T follicular helper cell (primary cell): ENCODE results near the gene GLP1R.

Experiments
- DNase-seq: peaks from one replicate; pipeline ENCODE4 v3.0.0-alpha.2; 2020; ENCODE audit warnings: low read depth

GLP1R gene

DNA sequence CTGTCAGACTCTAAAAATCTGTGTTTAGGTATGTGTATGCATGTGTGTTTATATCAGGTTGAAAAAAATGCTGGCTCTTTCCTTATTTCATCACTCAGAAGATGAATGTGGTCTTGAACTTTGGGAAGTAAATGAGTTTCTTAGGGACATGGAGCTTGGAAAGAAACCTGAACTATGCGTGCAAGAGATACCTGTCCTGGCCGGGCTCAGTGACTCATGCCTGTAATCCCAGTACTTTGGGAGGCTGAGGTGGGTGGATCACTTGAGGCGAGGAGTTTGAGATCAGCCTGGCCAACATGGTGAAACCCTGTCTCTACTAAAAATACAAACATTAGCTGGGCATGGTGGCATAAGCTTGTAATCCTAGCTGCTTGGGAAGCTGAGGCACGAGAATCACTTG is 4.4 kb upstream of the GLP1R start:
- no peak for DNase-seq

DNA sequence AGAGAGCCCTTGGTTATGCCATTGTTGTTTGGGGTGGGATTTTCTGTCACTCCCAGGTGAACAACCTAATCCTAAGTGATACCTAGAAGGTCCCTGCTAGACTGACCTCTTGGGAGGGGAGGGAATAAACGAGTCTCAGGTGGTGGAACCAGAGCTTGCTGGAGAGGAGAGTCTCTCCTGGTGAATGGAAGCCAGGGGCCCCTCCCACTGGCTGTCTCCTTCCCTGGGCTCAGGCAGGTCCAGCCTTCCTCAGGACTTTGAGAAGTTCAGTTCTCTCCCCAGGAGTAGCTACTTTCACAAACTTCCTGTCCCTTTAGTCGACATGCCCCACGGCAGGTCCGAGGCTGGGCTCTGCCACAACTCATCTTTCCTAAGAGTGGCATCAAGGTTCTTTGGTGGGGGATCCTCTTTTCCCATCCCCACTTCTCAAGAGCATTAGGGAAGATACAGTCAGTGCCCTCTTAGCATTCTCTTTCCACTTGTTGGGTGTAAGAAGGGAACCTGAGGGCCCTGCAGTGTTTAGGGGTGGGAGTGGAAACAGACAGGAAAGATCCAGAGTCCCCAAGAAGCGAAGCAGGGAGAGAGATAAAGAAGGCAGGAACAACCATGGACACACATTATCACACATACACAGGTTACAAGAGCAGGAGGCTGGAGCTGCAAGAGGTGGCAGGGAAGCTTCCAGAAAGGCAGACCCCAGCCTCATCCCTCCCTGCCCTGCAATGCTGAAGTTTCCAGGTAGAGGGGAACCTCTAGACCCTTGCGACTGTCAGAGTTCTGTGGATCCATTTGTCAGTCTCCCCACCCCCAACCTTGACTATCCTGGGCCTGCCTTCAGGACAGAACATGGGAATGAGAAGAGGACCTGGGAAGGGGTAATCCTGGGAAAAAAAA is 900 bp upstream of the GLP1R start:
- DNase-seq, result no peak

DNA sequence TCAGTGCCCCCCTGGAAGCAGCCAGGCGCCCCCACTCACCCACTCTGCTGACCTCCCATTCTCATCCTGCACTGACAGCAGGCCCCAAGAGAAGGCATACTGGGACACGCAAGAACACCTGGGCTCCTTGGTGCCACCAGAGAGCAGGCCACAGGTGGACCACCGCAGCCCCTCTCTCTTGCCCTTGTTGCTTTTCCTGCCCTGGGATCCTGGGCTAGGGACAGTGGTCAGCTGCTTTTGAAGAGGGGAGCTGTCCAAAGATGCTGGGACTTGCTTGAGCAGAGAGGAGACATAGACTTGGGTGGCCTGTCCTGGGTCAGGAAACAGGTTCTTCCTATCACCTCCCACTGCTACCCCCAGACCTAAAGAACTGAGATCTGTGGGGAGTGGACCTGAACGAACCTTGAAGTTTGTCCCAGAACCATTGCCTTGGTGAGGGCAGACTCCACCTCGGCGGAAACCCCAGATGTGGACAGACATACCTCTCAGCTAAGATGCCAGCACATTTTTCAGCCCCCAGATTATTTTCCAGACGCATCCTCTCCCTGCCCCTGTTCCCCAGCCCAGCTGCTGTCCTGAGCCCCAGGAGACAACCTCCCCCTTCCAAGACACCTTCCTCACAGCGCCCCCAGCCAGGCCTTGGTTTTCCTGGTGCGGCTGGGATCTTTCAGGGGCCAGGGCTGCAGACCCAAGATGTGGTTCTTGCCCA is 1.1 kb downstream of the GLP1R start:
- DNase-seq, result no peak

DNA sequence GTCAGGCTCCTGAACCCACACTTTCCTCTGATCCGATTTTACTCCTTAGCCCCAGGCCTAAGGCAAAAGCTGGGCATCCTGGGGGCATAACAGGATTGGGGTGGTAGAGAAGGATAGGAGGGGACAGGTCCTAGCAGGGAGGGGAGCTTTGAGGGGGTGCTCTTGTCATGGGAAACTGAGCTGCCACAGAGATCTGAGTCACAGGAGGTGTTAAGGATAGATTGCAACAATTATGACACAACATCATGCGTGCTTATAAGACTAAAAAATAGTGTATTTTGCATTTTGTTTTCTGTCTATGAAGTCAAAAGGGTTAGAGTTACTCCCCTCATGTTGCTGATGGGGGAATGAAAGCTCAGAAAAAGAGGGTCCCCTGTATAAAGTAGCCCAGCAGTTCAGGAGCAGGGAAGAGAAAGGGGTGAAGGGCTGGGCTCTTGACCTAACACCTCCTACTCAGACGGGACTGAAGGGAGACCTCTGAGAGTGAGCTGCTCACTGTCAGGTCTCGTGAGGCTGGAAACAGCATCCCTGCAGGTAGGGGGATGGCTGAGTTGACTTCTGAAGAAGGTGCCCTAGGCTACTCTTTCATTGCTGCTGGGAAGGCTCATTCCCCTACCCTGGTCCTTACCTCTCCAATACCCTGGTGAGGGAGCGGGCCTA is 2.0 kb downstream of the GLP1R start:
- no peak for DNase-seq

DNA sequence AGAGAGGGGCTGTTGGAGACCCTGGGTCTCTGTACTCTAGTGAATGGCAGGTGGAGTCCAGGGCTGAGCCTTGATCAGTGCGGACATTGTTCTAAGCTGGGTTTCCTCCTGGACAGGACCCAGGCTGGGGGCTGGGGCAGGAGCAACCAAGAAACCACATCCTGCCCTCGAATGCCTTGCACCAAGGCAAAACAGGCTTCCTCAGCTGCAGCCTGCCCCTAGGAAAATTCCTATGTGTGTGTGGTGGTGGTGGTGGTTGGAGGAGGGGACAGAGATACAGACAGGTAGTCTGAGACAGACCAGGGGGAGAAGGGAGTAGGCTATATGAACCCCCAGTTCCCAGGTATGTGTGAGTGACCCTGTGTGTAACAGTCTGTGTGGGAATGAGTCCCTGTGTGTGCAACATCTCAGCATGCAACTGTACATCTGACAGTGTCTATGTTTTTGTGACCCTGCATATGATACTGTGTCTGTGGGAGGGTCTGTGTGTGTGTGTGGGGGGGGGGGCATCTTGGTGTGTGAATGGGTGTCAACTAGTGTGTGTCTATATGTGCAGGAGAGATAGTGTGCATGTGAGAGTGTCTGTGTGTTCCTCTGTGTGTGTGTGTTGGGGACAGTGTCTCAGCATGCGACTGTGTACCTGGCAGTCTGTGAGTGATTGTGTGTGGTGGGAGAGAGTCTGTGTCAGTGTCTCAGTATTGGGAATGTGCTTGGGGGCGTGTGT is 3.0 kb downstream of the GLP1R start:
- DNase-seq, result no peak

DNA sequence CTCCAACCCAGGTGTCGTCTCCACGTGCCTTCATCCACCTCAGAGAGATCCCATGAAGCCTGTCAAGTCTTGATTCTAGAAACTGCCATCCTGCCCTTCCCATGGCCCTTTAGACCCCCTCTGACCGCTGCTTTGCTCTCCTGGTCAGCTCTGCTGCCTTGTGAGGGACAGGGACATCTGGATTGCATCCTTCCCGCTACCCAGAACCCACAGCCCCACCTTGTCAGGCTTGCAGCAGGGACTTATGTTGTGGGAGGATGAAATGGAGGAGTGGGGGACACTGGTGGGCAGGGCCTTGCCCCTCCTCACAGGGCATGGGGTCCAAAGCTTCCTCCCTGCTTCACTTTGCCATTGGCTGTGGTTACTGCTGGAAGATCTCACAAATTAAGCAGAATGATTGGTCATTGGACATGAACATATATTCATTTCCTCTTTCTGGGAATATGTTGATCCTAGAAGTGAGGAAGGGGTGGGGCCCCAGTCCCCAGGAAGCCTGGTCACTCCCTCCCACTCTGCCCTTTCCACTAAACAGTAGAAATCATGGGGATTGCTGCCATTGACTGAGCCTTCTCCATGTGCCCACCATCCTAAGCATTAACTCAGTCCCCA is 4.5 kb downstream of the GLP1R start:
- DNase-seq, result no peak

DNA sequence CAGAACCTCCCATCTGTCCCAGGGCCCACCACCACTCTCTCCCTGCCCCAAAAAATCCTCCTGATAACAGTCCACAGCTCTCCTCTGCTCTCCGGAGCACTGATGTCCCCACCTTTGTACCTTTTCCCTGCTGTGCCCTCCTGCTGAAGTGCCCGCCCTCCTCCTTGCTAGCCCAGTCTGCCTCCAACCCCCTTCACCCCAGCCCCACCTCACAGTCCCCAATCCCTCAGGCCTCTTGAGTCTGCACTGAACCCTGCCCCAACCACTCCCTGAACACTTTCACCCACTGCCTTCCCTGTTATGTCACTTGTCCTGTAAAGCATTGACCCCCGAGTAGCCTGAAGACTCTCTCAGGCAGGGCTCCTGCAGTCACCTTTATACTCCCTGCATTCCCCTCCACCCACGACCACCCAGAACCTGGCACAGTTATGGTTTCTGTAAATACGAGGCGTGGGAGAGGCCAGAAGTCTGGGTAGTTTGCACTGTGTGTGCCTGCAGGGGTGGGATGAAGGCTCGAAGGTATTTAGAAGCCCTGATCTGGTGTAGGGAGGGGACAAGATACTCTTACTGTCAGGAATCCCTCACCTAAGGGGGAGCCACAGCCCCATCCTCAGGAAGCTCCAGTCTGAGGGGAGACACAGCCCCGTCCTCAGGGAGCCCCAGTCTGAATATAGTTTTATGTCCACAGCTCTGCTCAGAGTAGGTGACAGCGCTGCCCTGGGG is 5.4 kb downstream of the GLP1R start:
- DNase-seq, result no peak

DNA sequence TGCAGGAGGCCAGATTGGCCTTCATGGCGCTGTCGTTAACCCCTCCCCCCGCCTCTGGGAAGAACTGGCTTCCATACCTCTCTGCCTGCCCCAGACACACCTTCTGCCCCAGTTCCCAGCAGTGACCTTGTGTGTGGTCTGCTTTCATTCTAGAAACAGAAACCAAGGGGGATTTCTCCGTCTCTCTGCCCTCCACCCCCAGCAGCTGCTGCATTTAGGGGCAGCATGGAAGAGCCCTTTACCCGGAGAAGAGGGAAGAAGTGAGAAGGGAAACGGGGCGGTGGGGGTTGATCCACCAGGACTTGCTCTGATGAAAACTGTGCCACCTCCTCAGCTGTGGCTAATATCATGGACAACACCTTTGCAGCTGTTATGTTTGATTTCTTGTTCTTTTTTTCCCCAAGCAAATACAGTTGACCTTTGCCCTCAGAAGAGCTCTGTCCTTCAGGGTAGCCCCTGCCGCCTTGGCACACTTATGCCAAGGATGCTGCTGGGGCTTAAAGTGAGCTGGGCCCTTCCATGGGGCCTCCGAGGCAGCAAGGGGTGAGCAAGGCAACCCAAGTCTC is 6.1 kb downstream of the GLP1R start:
- no peak for DNase-seq

DNA sequence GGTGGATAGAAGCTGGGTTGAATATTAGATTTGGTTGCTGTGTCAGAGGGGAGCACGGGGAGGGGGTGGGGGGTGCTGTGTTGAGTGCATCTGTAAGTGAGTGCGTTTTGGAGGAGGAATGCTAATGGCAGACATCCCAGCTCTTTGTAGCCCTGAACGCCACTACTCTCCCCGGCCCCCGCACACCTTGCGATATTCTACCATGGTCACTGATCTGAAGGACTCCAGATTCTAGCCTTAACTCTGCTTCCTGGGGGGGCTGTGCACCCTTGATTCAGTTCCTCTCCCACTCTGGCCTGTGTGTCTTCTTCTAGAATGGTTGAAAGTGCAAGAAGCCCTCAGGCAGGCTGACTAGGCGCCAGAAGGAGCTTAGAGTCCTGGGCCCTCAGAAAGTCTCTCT is 7.1 kb downstream of the GLP1R start:
- no peak for DNase-seq

DNA sequence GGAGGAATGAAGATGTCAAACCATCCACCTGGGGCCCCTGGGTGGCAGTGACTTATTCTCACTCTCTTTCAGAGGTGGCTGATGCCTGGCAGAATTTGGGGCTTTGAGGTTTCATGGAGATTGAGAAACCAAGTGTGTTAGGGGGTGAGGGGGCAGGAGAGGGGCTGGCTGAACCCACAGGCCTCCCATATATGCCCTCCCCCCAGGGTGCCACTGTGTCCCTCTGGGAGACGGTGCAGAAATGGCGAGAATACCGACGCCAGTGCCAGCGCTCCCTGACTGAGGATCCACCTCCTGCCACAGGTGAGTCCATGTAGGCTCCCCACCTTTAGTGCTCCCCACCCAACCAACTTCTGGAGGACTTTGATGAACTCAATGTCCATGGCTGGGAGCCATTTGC is 7.6 kb downstream of the GLP1R start:
- no peak for DNase-seq

DNA sequence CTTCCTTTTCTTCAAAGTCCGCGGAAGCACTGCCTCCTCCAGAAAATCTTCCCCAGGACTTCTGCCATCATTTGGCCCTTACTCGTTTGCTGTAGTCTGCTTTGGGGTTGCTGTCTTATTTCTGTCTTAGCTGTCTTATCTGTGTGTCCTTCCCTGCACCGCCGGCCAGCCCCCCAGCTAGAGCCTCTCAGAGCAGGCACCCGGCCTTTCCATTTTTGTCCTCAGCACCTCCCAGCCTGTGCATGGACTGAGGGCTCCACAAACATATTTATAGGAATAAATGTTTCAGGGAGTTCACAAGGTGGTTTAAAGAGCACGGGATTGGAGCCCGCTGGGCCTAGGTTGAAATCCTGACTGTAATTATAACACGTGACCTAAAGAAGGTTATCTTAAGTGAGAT is 8.1 kb downstream of the GLP1R start:
- DNase-seq, result no peak

DNA sequence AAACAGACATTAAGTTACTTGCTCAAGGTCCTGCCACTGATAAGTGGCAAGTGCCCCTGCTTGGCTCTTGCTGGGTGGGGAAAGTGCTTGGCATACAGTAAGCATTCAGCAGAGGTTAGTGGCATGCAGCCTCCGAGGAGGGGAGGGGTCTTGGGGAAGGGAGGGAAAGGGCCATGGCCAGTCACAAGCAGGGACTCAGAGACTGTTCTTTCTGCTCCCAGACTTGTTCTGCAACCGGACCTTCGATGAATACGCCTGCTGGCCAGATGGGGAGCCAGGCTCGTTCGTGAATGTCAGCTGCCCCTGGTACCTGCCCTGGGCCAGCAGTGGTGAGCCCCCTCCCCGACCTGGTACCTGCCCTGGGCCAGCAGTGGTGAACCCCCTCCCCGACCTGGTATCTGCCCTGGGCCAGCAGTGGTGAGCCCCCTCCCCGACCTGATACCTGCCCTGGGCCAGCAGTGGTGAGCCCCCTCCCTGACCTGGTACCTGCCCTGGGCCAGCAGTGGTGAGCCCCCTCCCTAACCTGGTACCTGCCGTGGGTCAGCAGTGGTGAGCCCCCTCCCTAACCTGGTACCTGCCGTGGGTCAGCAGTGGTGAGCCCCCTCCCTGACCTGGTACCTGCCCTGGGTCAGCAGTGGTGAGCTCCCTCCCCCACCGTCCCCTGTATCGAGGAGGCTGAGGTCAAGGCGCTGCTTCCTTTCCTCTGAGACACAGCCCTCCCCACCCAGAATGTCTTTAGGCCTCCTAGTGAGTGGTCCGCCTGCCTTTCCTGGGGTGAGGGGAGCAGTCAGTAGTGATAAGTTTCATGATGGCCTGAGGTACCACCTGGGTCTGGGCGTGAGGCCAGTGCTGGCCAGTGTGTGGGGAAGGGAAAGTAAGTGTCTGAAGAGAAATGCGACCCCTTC is 8.9 kb downstream of the GLP1R start:
- DNase-seq, result no peak

DNA sequence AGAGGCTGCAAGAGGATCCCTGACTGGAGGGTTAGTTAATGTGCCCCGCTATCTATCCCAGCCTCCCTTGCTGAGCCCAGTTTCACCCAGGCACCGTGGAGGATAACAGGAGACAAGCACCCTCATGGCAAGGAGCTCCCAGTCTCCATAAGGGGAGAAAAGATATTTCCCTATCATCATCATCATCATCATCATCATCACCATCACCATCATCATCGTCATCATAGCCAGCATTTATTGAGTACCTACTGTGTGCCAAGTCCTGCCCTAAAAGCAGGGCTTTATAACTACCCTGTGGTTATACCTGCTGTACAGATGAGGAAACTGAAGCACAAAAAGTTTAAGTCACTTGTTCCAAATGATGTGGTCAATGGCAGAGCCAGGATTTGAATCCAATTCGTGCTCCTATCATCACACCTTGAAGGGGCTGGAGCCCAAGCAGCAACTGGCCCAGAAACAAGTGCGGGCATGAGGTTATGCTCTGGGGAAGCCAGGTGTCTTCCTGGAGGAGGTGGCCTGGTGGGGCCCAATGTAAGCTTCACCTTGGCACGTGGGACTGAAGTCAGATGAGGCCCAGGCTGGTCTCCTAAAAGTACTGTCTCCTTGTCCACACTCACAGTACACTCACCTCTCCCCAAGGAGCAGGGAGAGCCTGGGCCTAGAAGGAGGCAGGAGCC is 10.0 kb downstream of the GLP1R start:
- DNase-seq, result no peak

DNA sequence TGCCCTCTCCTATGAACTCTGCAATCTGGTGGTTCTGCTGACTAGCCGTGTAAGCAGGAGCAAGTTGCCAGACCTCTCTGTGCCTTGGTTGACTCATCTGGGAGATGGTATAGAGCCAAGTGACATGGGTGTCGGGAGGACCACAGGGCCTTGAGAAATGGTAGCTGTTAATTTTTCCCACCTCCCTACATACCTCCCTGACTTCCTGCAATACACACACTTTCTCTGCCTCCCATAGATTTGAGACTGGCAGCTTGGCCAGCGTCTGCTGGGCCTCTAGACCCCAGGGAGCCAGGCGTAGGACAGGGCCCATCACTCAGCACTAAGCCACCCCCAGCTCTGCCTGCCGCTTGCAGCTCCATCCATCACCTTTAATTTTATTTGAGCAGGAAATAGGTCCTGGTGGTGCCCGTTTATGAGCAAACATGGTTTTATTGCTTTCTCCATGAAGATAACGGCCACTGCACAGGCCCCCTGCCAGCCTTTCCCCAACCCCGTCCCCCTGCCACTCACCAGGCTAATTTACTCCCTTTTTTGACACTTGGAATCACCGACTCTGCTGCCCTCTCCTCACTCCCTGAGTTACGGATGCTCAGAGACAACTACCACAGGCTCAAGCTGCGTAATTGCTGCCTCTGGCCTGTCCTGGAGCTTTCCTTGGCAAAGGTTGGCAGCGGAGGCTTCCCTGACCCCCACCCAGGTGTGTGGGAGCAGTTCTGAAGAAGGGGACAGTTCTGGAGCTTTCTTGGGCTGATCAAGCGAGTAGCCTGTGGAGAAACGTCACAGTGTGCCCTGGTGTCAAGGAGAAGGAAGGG is 11.1 kb downstream of the GLP1R start:
- no peak for DNase-seq

DNA sequence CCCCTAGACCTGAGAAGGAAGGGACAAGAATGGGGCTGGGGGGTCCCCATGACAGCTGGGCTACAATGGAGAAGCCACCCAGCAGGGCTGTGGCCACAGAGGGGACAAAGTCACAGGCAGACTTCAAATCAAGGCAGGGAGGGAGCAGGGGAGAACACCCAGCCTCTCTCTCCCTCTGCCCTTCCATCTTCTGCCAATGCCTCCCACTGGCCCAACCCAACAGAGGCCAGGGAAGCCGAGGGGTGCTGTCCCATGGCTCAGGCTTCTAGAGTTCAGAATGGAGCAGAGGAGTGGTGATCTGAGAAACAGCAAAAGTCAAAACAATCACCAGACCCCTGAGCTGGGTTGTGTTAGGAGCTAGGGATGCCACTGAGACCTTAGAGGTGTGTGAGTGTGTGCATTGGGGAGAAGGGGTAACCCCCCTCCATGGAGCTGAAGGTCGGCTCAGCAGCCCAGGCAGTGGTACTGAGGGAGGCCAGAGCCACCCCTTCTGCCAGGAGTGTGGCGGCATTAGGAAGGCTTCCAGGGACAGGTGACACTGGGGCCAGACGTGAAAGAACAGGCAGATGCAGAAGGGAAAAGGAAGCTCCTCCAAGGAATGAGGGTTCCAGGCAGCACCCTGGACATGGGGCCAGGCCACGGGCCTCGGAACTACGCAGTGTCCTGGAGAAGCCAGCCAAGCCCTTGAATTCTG is 12.0 kb downstream of the GLP1R start:
- DNase-seq, result no peak

DNA sequence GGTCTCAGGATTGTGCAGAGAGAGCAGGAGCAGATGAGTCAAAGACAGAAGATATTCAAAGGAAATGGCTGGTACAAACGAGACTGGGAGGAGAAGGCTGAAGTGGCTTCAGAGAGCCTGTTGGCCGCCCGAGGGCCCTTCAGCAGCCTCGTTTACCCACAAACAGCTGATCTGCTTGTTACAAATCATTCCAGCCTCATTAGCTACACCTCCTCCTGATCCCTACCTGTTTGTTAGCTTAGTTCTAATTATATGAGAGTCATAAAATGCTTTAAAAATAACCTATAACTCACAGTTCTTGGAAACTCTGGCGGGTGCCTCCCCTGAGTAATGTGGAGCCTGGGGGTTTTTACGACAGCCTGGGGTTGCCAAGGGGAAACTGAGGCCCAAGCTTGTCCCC is 12.6 kb downstream of the GLP1R start:
- DNase-seq, result no peak

DNA sequence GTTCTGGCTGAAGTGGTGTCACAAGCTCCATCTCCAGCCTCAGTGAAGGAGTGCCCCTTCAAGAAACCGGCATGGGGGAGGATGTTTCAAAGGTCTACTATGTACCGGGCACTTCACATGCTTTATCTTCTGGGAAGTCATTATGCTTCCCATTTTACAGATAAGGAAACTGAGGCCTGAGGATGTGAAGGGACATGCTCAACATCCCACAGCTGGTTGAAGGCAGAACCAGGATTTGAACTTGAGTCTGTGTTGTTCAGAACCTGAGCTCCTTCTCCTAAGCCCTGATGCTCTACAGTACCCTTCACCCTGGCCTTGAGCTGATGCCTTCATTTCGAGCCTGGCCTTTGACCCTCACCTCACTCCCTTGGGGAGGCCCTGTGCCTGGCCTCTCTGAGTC is 13.0 kb downstream of the GLP1R start:
- no peak for DNase-seq
